A549 (cell line): ENCODE data around the gene HNF4A.

Source experiments
- BHLHE40 ChIP-seq: IDR thresholded peaks from 2 replicates; pipeline ENCODE4 v1.6.1; 2012; ENCODE audit warnings: low read depth, low read length, inconsistent platforms
- EHMT2 ChIP-seq: fragments of 200-600 bp; sonication (generic); IDR thresholded peaks from 2 replicates; pipeline ENCODE4 v1.6.1; 2016; ENCODE audit warnings: antibody characterized with exemption, low read depth, mild to moderate bottlenecking, moderate library complexity
- ESRRA ChIP-seq: fragments of 150-350 bp; IDR thresholded peaks from 2 replicates; pipeline ENCODE4 v1.6.1; 2014; ENCODE audit warnings: mild to moderate bottlenecking, low read length, borderline replicate concordance
- KDM1A ChIP-seq: fragments of 200-600 bp; sonication (generic); IDR thresholded peaks from 2 replicates; pipeline ENCODE4 v1.6.1; 2016; ENCODE audit warnings: low read depth, mild to moderate bottlenecking
- PHF8 ChIP-seq: fragments of 200-600 bp; sonication (generic); IDR thresholded peaks from 2 replicates; pipeline ENCODE4 v1.6.1; 2016; ENCODE audit warnings: low read depth, mild to moderate bottlenecking, antibody characterized with exemption, moderate library complexity, borderline replicate concordance
- POLR2AphosphoS2 ChIP-seq: conservative IDR thresholded peaks from 2 replicates; pipeline ENCODE4 v1.6.1; 2012; ENCODE audit warnings: low read length, improper control_type of control experiment, inconsistent platforms
- RAD21 ChIP-seq, 2 experiments: fragments of >200 bp in 1 of 2; sonication (Bioruptor Twin) in 1 of 2; formaldehyde crosslinking in 1 of 2; IDR thresholded peaks in 1 of 2; conservative IDR thresholded peaks in 1 of 2; 2 replicates in 1 of 2; 3 replicates in 1 of 2; pipeline ENCODE4 v1.6.1; 2012 to 2018; ENCODE audit warnings: inconsistent platforms in 1 of 2
- RNF2 ChIP-seq: fragments of 200-600 bp; sonication (generic); IDR thresholded peaks from 2 replicates; pipeline ENCODE4 v1.6.1; 2016; ENCODE audit warnings: low read depth, mild to moderate bottlenecking, antibody characterized with exemption, moderate library complexity, borderline replicate concordance
- SREBF2 ChIP-seq: fragments of 450-650 bp; IDR thresholded peaks from 2 replicates; pipeline ENCODE4 v1.6.1; 2014; ENCODE audit warnings: mild to moderate bottlenecking, moderate library complexity
- TP53 ChIP-seq: fragments of 250-450 bp; sonication (Bioruptor Pico); IDR thresholded peaks from 2 replicates; pipeline ENCODE4 v1.5.0; 2021; ENCODE audit warnings: mild to moderate bottlenecking, moderate library complexity
- TF ChIP-seq, protein P1 (sequence below): IDR thresholded peaks from 2 replicates; pipeline ENCODE4 v1.6.1; 2012
- TF ChIP-seq, protein P2 (sequence below): fragments of >200 bp; sonication (Bioruptor Twin); formaldehyde crosslinking; IDR thresholded peaks from 3 replicates; pipeline ENCODE4 v1.5.1; 2016

DNA sequence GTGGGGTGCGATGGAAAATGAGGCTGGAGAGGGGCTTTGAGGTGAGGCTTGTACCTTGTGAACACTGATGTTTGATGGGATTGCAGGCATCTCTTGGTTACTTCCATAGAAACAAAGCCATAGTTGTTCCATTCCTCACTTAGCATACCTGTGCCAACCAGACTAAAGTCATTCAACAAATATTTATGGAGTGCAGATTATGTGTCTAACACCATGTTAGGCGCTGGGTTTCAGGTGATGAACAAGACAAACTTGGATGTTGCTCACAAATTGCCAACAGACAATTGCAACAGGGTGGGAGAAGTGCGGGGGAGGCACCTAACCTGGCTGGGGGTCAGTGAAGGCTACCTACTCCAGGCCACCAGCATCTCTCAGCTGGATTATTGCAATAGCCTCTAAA lies 121.7 kb downstream of the HNF4A start:
- no peak for TF ChIP-seq TP53 (CRISPR knock-in tag)
- TF ChIP-seq, protein P1, sequence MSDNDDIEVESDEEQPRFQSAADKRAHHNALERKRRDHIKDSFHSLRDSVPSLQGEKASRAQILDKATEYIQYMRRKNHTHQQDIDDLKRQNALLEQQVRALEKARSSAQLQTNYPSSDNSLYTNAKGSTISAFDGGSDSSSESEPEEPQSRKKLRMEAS, result no peak
- TF ChIP-seq, protein P2, sequence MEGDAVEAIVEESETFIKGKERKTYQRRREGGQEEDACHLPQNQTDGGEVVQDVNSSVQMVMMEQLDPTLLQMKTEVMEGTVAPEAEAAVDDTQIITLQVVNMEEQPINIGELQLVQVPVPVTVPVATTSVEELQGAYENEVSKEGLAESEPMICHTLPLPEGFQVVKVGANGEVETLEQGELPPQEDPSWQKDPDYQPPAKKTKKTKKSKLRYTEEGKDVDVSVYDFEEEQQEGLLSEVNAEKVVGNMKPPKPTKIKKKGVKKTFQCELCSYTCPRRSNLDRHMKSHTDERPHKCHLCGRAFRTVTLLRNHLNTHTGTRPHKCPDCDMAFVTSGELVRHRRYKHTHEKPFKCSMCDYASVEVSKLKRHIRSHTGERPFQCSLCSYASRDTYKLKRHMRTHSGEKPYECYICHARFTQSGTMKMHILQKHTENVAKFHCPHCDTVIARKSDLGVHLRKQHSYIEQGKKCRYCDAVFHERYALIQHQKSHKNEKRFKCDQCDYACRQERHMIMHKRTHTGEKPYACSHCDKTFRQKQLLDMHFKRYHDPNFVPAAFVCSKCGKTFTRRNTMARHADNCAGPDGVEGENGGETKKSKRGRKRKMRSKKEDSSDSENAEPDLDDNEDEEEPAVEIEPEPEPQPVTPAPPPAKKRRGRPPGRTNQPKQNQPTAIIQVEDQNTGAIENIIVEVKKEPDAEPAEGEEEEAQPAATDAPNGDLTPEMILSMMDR, result no peak
- no peak for TF ChIP-seq BHLHE40
- no peak for TF ChIP-seq POLR2AphosphoS2
- TF ChIP-seq RAD21 (conservative IDR thresholded peaks at IDR 0.05 in 1 of 2, IDR thresholded peaks at IDR 0.05 in 1 of 2), result no peak
- TF ChIP-seq KDM1A, result no peak
- TF ChIP-seq ESRRA, result no peak
- TF ChIP-seq RNF2, result no peak
- no peak for TF ChIP-seq EHMT2
- TF ChIP-seq SREBF2, result no peak
- no peak for TF ChIP-seq PHF8
